HL-60 (cell line): ENCODE measurements around the gene ZBTB24.

Experiments
- CTCF ChIP-seq: IDR thresholded peaks from one replicate; pipeline ENCODE4 v1.5.1; 2011; ENCODE audit warnings: low read length, control low read depth, inconsistent platforms; ENCODE audit not compliant: insufficient read depth
- REST ChIP-seq: IDR thresholded peaks from 2 replicates; pipeline ENCODE4 v1.6.1; 2012; ENCODE audit warnings: low read depth; ENCODE audit not compliant: insufficient replicate concordance
- SPI1 ChIP-seq: IDR thresholded peaks from 2 replicates; pipeline ENCODE4 v1.6.1; 2012; ENCODE audit warnings: low read depth, mild to moderate bottlenecking, borderline replicate concordance

GRCh38 chr6:109527989-109528388, 45.0 kb upstream of the ZBTB24 start:
- TF ChIP-seq REST (no peak), CTCF (no peak), SPI1 (no peak)
